Upper lobe of right lung (tissue), 1 donor: ENCODE measurements around the gene VAV1. TPM values are rescaled to one million over a fixed set of nuclear protein-coding genes. Genes with fewer than 3 reads are reported as not detected.
A peak's percentile ranks its signal among the peaks of the same experiment; 100 is the strongest.
"Not testable (repeated sequence)": the region's sequence is repeated elsewhere in the genome, so short reads cannot be mapped to it uniquely, and the experiment has no call there.

Source experiments
- ATAC-seq: fragments of 200-7000 bp; cut with Tn5 transposase; one replicate; pipeline ENCODE4 v1.9.1; 2020; ENCODE audit warnings: mild to moderate bottlenecking, moderate library complexity
- DNase-seq: peaks from one replicate; pipeline ENCODE4 v3.0.0-alpha.2; 2020
- H3K27ac ChIP-seq: fragments of 200-600 bp; one replicate; pipeline ENCODE4 v1.8.0; 2022
- H3K27me3 ChIP-seq: fragments of 200-600 bp; one replicate; pipeline ENCODE4 v1.8.0; 2022; ENCODE audit warnings: mild to moderate bottlenecking
- H3K36me3 ChIP-seq: fragments of 200-600 bp; one replicate; pipeline ENCODE4 v1.8.0; 2022
- H3K4me1 ChIP-seq: fragments of 200-600 bp; one replicate; pipeline ENCODE4 v1.8.0; 2022
- H3K4me3 ChIP-seq: fragments of 200-600 bp; one replicate; pipeline ENCODE4 v1.8.0; 2022; ENCODE audit warnings: mild to moderate bottlenecking
- H3K9me3 ChIP-seq: fragments of 200-600 bp; one replicate; pipeline ENCODE4 v1.8.0; 2022
- intact Hi-C: fragments of 100-400 bp; cut with DNase I; formaldehyde crosslinking; loops from one replicate; pipeline ENCODE4 v1.11.0; 2022
- total RNA-seq: library from RNA; stranded (reverse); fragmentation: NEBNext Ultra II Directional; extraction: Animal tissue kit (Norgen Biotek cat#: 25700); gene quantifications from one replicate; pipeline ENCODE4 v1.2.1, GENCODE V29; 2021
- TF ChIP-seq, protein P1 (sequence below): fragments of 200-600 bp; IDR thresholded peaks from one replicate; pipeline ENCODE4 v1.8.0; 2022; ENCODE audit warnings: antibody characterized with exemption
- donor health status: DM: no; HTN: yes; CAD: no; lungs with severe emphysema.

Gene VAV1
- total RNA-seq, 1 donor from 2014 or later, result 31.6 TPM

GRCh38 chr19:6773323-6773931 is 919 bp downstream of the VAV1 start:
- TF ChIP-seq, protein P1, sequence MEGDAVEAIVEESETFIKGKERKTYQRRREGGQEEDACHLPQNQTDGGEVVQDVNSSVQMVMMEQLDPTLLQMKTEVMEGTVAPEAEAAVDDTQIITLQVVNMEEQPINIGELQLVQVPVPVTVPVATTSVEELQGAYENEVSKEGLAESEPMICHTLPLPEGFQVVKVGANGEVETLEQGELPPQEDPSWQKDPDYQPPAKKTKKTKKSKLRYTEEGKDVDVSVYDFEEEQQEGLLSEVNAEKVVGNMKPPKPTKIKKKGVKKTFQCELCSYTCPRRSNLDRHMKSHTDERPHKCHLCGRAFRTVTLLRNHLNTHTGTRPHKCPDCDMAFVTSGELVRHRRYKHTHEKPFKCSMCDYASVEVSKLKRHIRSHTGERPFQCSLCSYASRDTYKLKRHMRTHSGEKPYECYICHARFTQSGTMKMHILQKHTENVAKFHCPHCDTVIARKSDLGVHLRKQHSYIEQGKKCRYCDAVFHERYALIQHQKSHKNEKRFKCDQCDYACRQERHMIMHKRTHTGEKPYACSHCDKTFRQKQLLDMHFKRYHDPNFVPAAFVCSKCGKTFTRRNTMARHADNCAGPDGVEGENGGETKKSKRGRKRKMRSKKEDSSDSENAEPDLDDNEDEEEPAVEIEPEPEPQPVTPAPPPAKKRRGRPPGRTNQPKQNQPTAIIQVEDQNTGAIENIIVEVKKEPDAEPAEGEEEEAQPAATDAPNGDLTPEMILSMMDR, result no peak
- ATAC-seq (peak; percentile 54), DNase-seq (peak; percentile 69)
- intact Hi-C loops, result no loop called here
- Histone ChIP-seq H3K4me3 (peak overlapping the region; percentile 59), H3K27me3 (no peaks in the 10 kb centered on the region), H3K9me3 (no peaks in the 10 kb centered on the region), H3K27ac (peak overlapping the region; percentile 68), H3K36me3 (no peaks in the 10 kb centered on the region), H3K4me1 (no peaks in the 10 kb centered on the region)

DNA sequence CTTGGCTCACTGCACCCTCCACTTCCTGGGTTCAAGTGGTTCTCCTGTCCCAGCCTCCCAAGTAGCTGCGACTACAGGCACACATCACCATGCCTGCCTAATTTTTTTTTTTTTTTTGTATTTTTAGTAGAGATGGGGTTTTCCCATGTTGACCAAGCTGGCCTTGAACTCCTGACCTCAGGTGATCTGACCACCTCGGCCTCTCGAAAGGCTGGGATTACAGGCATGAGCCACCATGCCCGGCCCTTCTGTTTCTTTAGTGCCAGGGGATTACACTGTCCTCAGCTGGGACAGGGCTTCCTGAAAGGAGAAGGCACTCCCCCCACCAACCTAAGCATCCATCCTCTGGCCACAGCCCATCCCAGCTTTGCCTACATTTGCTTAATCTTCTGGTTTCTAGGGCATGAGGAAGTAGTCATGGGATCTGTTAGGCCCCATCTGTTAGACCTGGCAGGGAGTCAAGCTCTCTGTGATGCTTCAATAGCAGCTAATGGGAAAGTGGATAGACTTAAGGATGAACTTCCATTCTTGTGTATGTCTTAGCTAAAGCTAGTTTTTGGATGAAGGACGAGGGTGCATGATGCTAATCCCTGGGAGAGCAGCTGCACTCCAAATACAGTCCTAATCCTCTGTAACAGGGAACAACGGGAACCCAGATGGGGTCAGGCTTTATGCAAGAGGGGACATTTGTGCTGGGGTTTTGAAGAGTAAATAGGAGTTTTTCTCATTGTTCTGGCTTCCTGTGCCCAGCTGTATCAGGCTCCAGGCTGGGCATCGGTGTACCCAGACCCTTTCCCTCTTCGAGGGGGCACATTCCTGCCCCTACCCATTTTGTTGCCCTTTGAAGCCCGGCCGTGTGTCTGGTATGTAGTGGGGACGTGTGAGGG is 2.6 kb downstream of the VAV1 start:
- DNase-seq (no peak), ATAC-seq (peak; percentile 32)
- H3K27ac ChIP-seq, result no peak overlapping the region

GRCh38 chr19:6776045-6776444 is 3.5 kb downstream of the VAV1 start:
- H3K27ac ChIP-seq, H3K4me3 ChIP-seq, intact Hi-C loops, ATAC-seq, H3K27me3 ChIP-seq, H3K9me3 ChIP-seq, H3K4me1 ChIP-seq, DNase-seq, H3K36me3 ChIP-seq: not testable (repeated sequence)

More for the DNA sequence above, 2.6 kb downstream of the VAV1 start:
- Histone ChIP-seq H3K9me3 (no peaks in the 10 kb centered on the region), H3K27me3 (no peaks in the 10 kb centered on the region), H3K4me1 (no peaks in the 10 kb centered on the region), H3K36me3 (no peaks in the 10 kb centered on the region), H3K4me3 (no peak overlapping the region)
- TF ChIP-seq, protein P1, result no peak
- intact Hi-C loops, result no loop called here

GRCh38 chr19:6776999-6777398 is 4.5 kb downstream of the VAV1 start:
- intact Hi-C loops, result no loop called here
- TF ChIP-seq, protein P1, result no peak

GRCh38 chr19:6777434-6777833 is 4.9 kb downstream of the VAV1 start:
- intact Hi-C loops, result no loop called here
- Histone ChIP-seq H3K9me3 (no peaks in the 10 kb centered on the region), H3K27me3 (no peaks in the 10 kb centered on the region), H3K36me3 (no peaks in the 10 kb centered on the region), H3K4me1 (peaks cover 12% of the 10 kb centered on the region), H3K4me3 (no peak overlapping the region), H3K27ac (no peak overlapping the region)
- ATAC-seq, result no peak
- no peak for DNase-seq
- TF ChIP-seq, protein P1, result no peak

More at GRCh38 chr19:6776999-6777398, 4.5 kb downstream of the VAV1 start:
- Histone ChIP-seq H3K27me3 (no peaks in the 10 kb centered on the region), H3K4me1 (peaks cover 12% of the 10 kb centered on the region), H3K27ac (no peak overlapping the region), H3K4me3 (no peak overlapping the region), H3K9me3 (no peaks in the 10 kb centered on the region), H3K36me3 (no peaks in the 10 kb centered on the region)
- ATAC-seq (no peak), DNase-seq (no peak)

DNA sequence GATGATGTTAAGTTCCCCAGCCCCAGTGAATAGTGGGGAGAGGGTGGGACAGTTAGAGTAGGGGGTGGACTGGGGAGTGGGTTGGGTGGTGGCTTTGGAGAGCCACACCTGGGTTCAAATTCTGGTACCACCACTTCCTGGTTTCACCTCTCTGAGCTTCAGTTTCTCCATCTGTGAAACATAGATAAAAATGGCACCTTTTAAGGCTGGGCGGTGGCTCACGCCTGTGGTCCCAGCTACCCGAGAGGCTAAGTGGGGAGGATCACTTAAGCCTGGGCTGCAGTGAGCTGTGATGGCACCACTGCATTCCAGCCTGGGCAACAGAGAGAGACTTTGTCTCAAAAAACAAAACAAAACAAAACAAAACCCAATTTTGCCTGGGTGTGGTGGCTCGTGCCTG is 5.9 kb downstream of the VAV1 start:
- DNase-seq (no peak), ATAC-seq (no peak)
- peaks cover 12% of the 10 kb centered on the region for H3K4me1 ChIP-seq
- H3K27ac ChIP-seq, result no peak overlapping the region
- no peaks in the 10 kb centered on the region for H3K27me3 ChIP-seq
- H3K36me3 ChIP-seq, result no peaks in the 10 kb centered on the region
- no peak overlapping the region for H3K4me3 ChIP-seq
- H3K9me3 ChIP-seq, result no peaks in the 10 kb centered on the region
- intact Hi-C loops, result no loop called here
- TF ChIP-seq, protein P1, result no peak
